Fibroblast of lung (primary cell): Measurements from ENCODE around the gene PARD6B. TPM values are rescaled to one million over a fixed set of nuclear protein-coding genes. Genes with fewer than 3 reads are reported as not detected.
A peak's percentile ranks its signal among the peaks of the same experiment; 100 is the strongest.

ENCODE experiments used
- DNase-seq, 2 donors: peaks; one replicate each; pipeline versions ENCODE4 v3.0.0 to v3.0.0-alpha.2; 2010; ENCODE audit warnings: low read depth in 2 of 2
- H2AFZ ChIP-seq: 2 replicates; pipeline ENCODE4 v1.5.1; 2012; ENCODE audit warnings: low read length, control low read depth, inconsistent platforms
- H3K27ac ChIP-seq: 2 replicates; pipeline ENCODE4 v1.5.1; 2011; ENCODE audit warnings: low read length, control low read depth; ENCODE audit not compliant: insufficient read depth
- H3K27me3 ChIP-seq: 2 replicates; pipeline ENCODE4 v1.5.1; 2011; ENCODE audit warnings: mild to moderate bottlenecking, low read length; ENCODE audit not compliant: control insufficient read depth, insufficient read depth
- H3K36me3 ChIP-seq: 2 replicates; pipeline ENCODE4 v1.5.1; 2011; ENCODE audit warnings: low read length; ENCODE audit not compliant: control insufficient read depth, insufficient read depth
- H3K4me1 ChIP-seq: 2 replicates; pipeline ENCODE4 v1.5.1; 2011; ENCODE audit warnings: low read length; ENCODE audit not compliant: control insufficient read depth, insufficient read depth; ENCODE audit errors: extremely low read depth
- H3K4me2 ChIP-seq: 2 replicates; pipeline ENCODE4 v1.5.1; 2011; ENCODE audit warnings: low read length, control low read depth; ENCODE audit not compliant: insufficient read depth; ENCODE audit errors: extremely low read depth
- H3K4me3 ChIP-seq, 4 experiments: fragments of 200-600 bp in 1 of 4; sonication (generic) in 1 of 4; replicated peaks in 1 of 4; 2 replicates each; pipeline ENCODE4 v1.5.1; 2011 to 2016; ENCODE audit warnings: low read length in 4 of 4, low read depth in 3 of 4, mild to moderate bottlenecking in 3 of 4, control low read depth in 2 of 4, inconsistent platforms in 1 of 4, mixed read lengths in 1 of 4; ENCODE audit not compliant: insufficient read depth in 1 of 4; ENCODE audit errors: control extremely low read depth in 1 of 4
- H3K79me2 ChIP-seq: 2 replicates; pipeline ENCODE4 v1.5.1; 2012; ENCODE audit warnings: mild to moderate bottlenecking, low read length, inconsistent platforms; ENCODE audit not compliant: control insufficient read depth, insufficient read depth
- H3K9ac ChIP-seq: 2 replicates; pipeline ENCODE4 v1.5.1; 2011; ENCODE audit warnings: mild to moderate bottlenecking, low read length, control low read depth; ENCODE audit not compliant: insufficient read depth
- H3K9me3 ChIP-seq: 2 replicates; pipeline ENCODE4 v1.5.1; 2012; ENCODE audit warnings: low read depth, low read length; ENCODE audit not compliant: control insufficient read depth, insufficient read depth
- H4K20me1 ChIP-seq: 2 replicates; pipeline ENCODE4 v1.5.1; 2011; ENCODE audit warnings: low read length; ENCODE audit not compliant: control insufficient read depth, insufficient read depth; ENCODE audit errors: extremely low read depth
- EZH2 ChIP-seq: IDR thresholded peaks from 2 replicates; pipeline ENCODE4 v1.5.1; 2012; ENCODE audit warnings: low read length, control low read depth, mild to moderate bottlenecking; ENCODE audit errors: missing control alignments
- polyA plus RNA-seq, 2 donors: library from polyadenylated mRNA; depleted of rRNA in 1 of 2; stranded (reverse) in 1 of 2; unstranded in 1 of 2; fragments of >200 nt; gene quantifications; 2 replicates each; pipeline ENCODE4 v1.2.1, GENCODE V29; 2011 to 2012; ENCODE audit warnings: missing spikeins in 1 of 2
- total RNA-seq: library from RNA; depleted of rRNA; stranded (reverse); fragments of >200 nt; gene quantifications from 2 replicates; pipeline ENCODE4 v1.2.1, GENCODE V29; 2014
- TF ChIP-seq, protein P1 (sequence below), 2 donors: IDR thresholded peaks in 1 of 2; conservative IDR thresholded peaks in 1 of 2; 1 replicate in 1 of 2; 2 replicates in 1 of 2; pipeline ENCODE4 v1.5.1; 2011 to 2012; ENCODE audit warnings: low read length in 2 of 2, control low read depth in 1 of 2, inconsistent platforms in 1 of 2, low read depth in 1 of 2, mild to moderate bottlenecking in 1 of 2

Gene PARD6B
- total and polyA plus RNA-seq, 2 donors (not counting 1 experiment from before 2014, with no cell fraction given), result 0.30 to 0.83 TPM

DNA sequence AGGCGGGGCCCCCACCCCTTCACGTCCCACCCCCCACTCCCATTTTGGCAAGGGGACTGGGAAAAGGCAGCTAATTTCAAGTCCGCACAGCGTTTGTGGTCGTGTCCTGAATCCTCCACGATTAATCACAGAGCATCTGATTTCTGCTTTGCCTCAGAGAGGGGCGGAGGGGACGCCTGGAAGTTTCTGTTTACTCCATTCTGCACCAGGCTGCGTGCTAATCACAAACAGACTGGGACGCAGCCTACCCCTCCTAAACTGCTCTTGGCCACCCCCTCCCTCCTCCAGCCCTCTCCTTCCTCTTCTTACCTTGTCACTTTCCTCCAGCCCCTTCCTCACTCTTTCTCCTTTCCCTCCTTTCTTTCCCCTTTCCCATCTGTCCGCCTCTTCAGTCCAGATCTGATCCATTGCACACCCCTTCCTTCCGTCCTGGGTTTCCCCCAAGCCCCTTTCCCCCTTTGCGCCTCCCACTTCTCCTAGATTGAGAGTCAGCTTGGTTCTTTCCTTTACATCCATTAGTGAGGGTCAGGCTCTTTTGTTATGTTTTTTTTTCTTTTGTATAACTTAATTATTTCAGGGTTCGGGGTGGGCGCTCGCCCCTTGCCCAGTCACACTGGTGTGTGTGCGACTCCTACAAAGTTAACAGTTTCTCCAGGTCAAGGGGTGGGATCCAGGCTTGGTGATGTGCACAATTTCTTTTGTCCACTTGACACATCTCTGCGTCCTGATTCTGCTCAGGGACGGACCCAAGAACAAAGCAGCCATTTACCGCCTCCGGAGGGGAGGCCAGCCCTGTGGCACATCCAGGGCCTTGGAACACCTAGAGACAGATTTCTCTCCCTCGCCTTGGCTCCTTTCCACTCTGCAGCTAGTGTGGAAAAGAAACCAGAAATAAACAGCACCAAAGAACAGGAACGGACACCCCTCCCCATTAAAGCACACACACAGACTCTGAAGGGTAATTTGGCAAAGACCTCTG, 39.5 kb upstream of the PARD6B start:
- no peak overlapping the region for H3K9ac ChIP-seq
- H3K9me3 ChIP-seq, result no peaks in the 10 kb centered on the region
- no peaks in the 10 kb centered on the region for H3K27me3 ChIP-seq
- no peaks in the 10 kb centered on the region for H3K79me2 ChIP-seq
- H3K27ac ChIP-seq, result no peak overlapping the region
- H3K4me2 ChIP-seq, result peak overlapping the region; percentile 72
- no peaks in the 10 kb centered on the region for H3K36me3 ChIP-seq
- H3K4me3 ChIP-seq, result peak overlapping the region in 3 of 4 experiments; percentile 26 to 67 (median 47)
- peaks cover 6% of the 10 kb centered on the region for H3K4me1 ChIP-seq
- peak overlapping the region; percentile 74 for H2AFZ ChIP-seq
- no peaks in the 10 kb centered on the region for H4K20me1 ChIP-seq
- DNase-seq, result peak; percentile 59 to 64
- TF ChIP-seq, protein P1, sequence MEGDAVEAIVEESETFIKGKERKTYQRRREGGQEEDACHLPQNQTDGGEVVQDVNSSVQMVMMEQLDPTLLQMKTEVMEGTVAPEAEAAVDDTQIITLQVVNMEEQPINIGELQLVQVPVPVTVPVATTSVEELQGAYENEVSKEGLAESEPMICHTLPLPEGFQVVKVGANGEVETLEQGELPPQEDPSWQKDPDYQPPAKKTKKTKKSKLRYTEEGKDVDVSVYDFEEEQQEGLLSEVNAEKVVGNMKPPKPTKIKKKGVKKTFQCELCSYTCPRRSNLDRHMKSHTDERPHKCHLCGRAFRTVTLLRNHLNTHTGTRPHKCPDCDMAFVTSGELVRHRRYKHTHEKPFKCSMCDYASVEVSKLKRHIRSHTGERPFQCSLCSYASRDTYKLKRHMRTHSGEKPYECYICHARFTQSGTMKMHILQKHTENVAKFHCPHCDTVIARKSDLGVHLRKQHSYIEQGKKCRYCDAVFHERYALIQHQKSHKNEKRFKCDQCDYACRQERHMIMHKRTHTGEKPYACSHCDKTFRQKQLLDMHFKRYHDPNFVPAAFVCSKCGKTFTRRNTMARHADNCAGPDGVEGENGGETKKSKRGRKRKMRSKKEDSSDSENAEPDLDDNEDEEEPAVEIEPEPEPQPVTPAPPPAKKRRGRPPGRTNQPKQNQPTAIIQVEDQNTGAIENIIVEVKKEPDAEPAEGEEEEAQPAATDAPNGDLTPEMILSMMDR (conservative IDR thresholded peaks at IDR 0.05 in 1 of 2, IDR thresholded peaks at IDR 0.05 in 1 of 2; ENCODE audit: low read depth in 1 of 2, low read length in 2 of 2), result no peak
- no peak for TF ChIP-seq EZH2

DNA sequence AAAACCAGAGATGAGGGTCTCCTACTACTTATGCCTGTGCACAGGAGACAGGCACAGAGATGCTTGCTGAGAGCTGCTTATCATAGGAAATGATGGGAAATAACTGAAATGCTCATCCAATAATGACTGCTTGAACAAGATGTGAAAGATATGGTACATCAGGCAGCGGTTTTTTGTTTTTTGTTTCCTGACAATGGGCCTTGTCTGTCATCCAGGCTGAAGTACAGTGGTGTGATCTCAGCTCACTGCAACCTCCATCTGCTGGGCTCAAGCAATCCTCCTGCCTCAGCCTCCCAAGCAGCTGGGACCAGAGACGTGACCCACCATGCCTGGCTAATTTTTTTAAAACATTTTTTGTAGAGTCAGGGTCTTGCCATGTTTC, 38.8 kb upstream of the PARD6B start:
- H3K4me2 ChIP-seq, result no peak overlapping the region
- no peaks in the 10 kb centered on the region for H3K79me2 ChIP-seq
- no peaks in the 10 kb centered on the region for H3K9me3 ChIP-seq
- TF ChIP-seq EZH2, result no peak
- TF ChIP-seq, protein P1 (conservative IDR thresholded peaks at IDR 0.05 in 1 of 2, IDR thresholded peaks at IDR 0.05 in 1 of 2; ENCODE audit: low read depth in 1 of 2, low read length in 2 of 2), result no peak
- no peak overlapping the region for H3K9ac ChIP-seq
- H3K27me3 ChIP-seq, result no peaks in the 10 kb centered on the region
- no peaks in the 10 kb centered on the region for H4K20me1 ChIP-seq
- H3K36me3 ChIP-seq, result no peaks in the 10 kb centered on the region
- DNase-seq, result no peak
- H3K27ac ChIP-seq, result no peak overlapping the region
- H2AFZ ChIP-seq, result no peak overlapping the region
- H3K4me3 ChIP-seq, result no peak overlapping the region
- H3K4me1 ChIP-seq, result peaks cover 6% of the 10 kb centered on the region

DNA sequence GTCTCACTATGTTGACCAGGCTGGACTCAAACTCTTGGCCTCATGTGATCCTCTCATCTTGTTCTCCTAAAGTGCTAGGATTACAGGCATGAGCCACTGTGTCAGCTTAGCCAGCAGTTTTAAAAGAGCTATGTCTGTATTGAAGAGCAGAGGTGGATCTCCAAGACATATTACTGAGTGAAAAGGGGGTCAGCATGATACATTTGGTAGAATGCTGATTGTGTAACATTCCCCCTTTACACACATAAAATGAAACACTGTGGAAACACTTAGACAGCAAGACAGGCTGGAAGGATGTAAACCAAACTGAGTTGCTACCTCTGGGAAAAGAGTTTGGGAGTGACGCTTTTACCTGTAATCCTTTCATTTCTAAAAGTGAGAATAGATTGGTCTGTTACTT, 38.4 kb upstream of the PARD6B start:
- Histone ChIP-seq H3K27ac (no peak overlapping the region), H3K4me2 (no peak overlapping the region), H3K9me3 (no peaks in the 10 kb centered on the region), H3K4me1 (peaks cover 6% of the 10 kb centered on the region), H3K27me3 (no peaks in the 10 kb centered on the region), H3K79me2 (no peaks in the 10 kb centered on the region), H2AFZ (no peak overlapping the region), H3K36me3 (no peaks in the 10 kb centered on the region), H3K9ac (no peak overlapping the region), H3K4me3 (no peak overlapping the region), H4K20me1 (no peaks in the 10 kb centered on the region)
- TF ChIP-seq, protein P1 (conservative IDR thresholded peaks at IDR 0.05 in 1 of 2, IDR thresholded peaks at IDR 0.05 in 1 of 2; ENCODE audit: low read depth in 1 of 2, low read length in 2 of 2), result no peak
- no peak for TF ChIP-seq EZH2
- DNase-seq, result peak in 1 of 2 donors; percentile 38
